Measurements from ENCODE around the gene DIPK2B.

Gene DIPK2B, protein sequence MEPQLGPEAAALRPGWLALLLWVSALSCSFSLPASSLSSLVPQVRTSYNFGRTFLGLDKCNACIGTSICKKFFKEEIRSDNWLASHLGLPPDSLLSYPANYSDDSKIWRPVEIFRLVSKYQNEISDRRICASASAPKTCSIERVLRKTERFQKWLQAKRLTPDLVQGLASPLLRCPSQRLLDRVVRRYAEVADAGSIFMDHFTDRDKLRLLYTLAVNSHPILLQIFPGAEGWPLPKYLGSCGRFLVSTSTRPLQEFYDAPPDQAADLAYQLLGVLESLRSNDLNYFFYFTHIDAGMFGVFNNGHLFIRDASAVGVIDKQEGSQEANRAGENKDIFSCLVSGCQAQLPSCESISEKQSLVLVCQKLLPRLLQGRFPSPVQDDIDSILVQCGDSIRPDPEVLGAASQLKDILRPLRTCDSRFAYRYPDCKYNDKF

DNA sequence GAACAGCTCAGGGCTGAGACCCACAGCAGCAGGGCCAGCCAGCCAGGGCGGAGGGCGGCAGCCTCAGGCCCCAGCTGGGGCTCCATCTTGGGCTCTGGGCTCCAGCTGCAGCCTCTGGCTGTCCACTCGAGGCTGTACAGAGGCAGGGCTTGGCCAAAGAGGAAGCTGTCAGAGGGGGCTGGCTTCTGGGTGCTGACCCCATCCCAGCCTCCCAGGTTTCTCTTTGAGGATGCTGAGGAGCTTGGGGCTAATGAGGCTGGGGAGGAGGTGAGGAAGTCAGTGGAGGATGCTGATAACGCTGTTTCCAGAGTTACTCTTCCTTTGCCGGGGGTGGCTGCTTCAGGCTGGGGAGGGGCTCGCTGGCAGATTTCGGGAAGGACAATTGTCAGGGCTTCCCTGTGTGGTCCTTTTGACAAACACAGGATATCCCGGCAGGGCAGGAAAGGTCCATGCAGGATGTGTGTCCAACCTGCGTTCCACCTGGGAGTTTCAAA, at the start of gene DIPK2B:
Gene DIPK2B, minus strand, starts transcription at position 136 of the 494 bp plus-strand sequence. Its CDS starts 50 bp downstream, at position 86.
- no peak for DNase-seq (ENCODE audit: low read depth)

DNA sequence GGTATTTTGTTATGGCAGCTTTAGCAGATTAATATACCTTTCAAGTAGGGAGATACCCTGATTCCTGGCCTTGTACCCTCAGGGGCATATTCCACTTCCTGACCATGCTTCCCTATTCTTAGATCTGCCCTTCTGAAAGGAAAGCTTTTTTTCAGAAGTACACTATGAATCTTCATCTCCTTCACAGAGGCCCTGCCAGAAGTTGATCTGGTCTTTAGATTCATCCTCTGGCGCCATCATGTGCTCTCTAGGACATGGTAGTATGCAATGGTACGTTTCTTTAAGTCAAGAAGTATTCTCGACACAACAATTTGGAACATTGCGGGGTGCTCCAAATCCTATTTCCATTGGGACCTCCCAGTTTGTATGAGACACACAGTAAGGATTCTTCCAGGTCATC, 39.6 kb upstream of the DIPK2B start:
- DNase-seq (ENCODE audit: low read depth) = no peak

DNA sequence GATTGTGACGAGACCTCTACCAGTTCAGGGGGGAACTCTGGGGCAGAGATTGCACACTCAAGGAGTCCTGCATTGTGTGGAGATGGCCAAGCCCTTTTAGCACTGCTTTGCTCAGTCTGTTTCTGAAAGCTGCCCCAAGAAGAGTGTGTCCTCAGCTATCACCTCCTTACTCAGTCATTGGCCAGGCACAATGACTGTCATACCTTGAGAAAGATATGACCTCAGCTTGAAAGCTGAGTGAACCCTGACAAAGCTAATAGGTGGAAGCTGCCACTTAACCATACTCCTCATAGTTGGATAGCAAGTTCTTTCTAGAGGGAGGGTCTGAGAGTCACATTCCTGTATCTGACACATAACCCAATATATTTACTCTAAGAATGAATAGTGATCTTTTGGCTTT, 37.8 kb upstream of the DIPK2B start:
- no peak for DNase-seq (ENCODE audit: low read depth)

DNA sequence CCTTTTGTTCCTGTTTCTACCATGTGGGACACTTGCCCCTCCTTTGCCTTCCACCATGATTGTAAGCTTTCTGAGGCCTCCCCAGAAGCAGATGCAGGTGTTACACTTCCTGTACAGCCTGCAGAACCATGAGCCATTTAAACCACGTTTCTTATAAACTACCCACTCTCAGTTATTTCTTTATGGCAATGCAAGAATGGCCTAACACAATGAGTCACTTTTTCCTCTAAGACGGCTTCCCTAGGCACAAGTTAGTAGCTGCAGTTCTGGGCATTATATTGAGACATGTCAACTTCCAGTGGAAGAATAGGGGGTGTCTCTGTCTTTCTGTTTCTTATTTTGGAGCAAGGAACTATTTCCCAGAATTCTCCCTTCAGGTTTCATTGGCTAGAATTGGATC, 32.9 kb upstream of the DIPK2B start:
- DNase-seq (ENCODE audit: low read depth) = no peak

DNA sequence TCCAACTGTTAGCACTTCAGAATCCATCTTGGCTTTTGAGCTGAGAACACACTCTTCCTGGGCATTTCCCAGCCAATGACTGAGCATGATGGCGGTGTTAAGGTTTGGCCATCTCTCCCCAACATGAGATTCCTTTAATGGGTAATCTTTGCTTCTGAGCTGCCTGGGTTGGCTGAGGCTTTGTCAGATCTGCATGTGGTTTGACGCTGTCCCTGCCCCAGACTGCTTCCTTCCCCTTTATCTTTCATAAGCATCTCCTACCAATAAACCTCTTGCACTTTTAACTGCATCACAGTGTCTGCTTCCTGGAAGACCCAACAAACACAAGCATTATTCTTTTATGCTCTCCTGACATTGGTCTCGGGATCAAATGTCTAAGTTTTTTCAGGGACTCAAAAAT, 31.5 kb upstream of the DIPK2B start:
- DNase-seq (ENCODE audit: low read depth) = no peak

DNA sequence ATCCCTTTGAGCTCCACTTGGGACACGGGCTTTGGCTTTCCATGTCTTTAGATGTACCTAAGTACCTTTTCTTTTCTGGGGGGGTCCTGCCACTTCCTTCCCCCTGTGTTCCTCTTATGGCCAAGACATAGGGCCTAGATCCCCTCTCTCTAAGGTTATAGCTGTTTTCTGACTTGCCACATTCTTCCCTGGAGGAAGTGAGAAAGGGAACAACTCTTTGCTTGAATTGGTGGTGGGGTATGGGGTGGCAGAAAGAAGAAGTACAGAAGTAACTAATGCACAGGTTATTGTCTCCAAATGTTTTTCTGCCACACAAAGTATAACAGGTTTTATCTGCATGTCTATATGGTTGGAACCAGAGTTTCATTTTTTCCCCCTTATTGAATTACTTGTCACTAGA, 29.7 kb upstream of the DIPK2B start:
- no peak for DNase-seq (ENCODE audit: low read depth)

DNA sequence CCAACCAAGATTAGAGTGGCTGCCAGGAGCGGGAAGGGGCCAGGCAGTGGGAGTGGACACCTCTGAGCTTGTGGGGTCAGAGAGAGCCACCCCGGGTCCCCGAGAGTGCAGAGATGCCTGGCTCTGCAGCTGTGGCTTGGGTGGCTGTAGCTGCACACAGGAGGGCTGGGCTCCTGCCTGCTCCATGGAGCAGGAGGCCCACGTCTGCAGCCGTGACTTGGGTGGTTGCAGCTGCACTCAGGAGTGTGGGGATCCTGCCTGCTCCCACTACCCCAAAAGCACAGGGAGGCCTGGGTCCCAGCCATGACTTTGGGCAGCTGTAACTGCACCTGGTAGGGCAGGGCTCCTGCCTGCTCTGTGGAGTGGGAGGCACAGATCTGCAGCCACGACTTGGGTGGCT, 28.7 kb upstream of the DIPK2B start:
- no peak for DNase-seq (ENCODE audit: low read depth)

DNA sequence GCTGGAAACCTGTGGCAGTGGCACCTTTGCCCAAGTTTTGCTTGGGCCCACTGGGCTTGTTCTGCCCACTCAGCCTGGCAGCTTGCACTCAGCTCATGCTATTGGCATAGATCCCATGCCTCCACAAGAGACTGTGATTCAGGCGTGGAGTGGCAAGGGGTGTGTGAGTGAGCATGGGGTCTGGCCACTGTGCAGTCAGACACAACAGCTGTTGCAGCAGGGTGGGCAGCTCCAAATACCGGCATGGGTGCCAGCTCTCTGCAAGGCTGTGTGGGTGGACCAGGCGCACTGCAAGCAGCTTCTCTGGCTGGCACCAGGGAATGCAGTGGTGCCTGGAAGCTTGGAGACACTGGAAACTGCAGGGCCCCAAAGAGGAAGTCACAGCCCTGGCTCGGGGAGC, 27.4 kb upstream of the DIPK2B start:
- DNase-seq (ENCODE audit: low read depth) = no peak

DNA sequence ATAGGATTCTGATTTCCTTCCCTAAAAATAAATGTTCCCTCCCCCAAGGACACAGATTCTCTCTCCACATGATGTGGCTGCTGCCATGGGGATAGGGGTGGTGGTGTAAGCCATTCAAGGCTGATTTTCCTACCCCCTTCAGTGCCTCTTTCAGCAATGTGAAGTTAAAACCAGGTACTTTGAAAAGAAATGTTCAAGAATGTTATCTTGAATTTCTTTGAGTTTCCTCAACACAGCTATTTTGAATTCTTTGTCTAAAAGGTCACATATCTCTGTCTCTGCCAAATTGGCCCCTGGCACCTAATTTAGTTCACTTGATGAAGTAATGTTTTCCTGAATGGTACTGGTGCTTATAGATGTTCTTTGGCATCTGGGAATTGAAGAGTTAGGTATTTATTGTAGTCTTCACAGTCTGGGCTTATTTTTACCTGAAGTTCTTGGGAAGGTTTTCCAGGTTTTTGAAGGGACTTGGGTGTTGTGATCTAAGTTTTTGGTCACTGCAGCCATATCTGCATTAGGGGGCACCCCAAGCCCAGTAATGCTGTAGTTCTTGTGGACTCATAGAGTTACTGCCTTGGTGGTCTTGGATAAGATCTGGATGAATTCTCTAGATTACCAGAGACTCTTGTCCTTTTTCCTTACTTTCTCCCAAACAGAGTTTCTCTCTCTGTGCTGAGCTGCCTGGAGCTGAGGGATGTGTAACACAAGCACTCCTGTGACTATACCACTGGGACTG, 7.6 kb upstream of the DIPK2B start:
- peak; percentile 14 for DNase-seq (ENCODE audit: low read depth)

DNA sequence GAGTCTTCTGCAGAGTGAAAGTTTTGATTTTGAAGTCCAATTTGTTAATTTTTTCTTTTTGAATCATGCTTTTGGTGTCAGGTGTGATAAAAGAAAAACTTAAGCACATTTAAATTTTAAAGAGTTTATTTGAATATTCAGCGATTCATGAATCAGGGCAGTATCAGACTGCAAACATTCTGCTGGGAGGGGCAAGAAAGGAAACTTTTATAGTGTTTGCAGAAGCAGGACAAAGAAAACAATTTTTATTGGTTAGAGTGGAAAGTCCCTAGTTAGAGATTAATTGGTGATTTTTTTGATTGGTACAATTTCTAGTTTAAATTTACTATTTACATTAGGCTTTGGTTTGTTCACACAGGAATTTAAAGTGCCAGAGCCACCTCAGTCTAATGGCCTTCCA, 1.5 kb upstream of the DIPK2B start:
- no peak for DNase-seq (ENCODE audit: low read depth)

DNA sequence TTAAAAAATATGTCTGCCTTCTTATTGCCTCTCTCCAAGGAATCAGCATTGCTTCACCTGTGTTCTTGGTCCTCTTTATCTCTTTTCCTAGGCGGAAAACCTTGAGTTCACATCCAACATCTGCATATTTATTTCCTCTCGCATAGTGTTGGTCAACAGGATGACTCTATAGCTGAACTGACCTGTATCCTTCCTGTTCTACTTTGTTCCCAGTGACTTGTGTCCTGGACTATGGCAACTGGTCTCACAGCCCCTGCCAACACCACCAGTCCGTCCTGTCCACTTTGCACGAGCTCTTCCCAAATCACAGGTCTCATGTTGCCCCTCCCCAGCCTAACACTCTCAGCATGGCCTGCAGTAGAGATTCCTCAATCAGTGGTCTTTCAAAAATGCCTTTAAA, 2.0 kb downstream of the DIPK2B start:
- DNase-seq (ENCODE audit: low read depth) = no peak

DNA sequence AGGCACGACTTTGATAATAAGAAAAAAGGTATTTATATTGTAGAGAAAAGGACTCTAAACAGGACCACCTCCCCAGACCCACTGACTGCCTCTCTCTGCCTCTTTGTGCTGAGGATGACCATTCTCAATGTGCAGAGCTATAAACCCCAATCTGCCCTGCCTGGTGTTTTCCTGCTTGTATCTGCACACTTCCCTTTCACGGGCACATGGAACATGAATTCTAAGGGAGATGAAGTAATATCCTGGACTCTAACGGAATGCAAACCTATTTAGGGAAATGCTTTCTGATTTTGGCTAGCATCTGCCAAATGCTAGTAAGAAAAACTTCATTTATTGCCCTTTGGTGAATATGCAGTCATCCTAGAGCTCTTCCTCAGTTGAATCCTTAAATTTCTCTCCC, 2.4 kb downstream of the DIPK2B start:
- no peak for DNase-seq (ENCODE audit: low read depth)

DNA sequence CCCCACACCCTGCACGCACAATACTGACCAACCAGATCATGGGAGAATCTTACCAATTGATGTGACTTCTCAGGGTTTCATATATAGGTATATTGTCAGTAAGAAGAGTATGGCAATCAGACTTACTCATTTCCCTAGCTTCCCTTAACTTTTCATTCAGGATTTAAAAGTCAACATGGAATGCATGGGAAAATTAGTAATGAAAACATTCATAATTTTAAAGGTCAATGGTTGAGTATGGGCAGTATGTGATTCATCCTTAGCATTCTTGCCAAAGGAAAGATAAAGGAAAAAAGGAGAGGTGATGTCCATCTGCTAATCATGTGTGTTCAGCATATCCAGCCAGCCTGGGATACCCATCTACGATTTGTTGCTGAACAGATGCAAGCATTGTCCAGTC, 4.0 kb downstream of the DIPK2B start:
- peak; percentile 63 for DNase-seq (ENCODE audit: low read depth)

DNA sequence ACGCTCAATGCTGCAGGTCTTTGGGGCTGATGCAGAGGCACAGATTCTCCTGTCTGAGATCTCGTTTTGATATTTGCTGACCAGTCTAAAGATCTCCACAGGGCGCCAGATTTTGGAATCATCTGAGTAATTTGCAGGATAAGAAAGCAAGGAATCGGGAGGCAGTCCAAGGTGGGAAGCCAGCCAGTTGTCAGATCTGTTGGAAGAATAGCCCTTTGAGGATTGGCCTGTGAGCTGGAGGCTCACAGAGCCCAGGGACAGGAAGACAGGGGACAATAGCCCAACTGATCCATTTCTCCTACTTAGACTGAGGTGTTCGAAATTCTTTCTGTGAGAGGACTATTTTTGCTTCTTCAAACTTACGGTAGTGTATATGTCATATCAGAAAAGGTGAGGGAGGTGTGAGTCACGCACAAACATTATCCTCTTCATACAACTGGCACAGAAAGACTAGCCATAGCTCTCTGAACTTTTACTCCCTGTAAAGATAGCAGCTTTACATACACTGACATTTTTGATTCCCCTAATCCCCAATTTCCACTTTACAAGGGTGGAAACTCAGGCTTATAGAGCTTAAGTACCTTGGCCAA, 8.8 kb downstream of the DIPK2B start:
- DNase-seq (ENCODE audit: low read depth) = no peak

DNA sequence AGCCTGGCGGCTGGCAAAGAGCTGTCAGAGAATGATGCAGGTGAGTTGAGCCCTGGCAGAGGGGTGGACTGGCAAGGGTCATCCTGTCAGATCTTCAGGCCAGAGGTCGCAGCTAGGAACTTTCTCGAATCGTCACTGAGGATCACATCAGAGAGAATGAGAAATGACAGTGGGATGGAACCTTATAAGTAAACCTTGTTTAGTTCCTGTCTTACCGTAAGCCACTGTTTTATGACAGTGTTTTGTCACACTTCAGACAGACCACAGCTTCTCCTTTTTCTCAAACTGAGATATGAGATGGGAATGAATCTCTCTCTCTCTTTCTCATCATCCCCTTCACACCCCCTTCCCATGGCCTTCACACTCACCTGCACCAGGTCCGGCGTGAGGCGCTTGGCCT, 9.3 kb downstream of the DIPK2B start:
- DNase-seq (ENCODE audit: low read depth) = no peak

DNA sequence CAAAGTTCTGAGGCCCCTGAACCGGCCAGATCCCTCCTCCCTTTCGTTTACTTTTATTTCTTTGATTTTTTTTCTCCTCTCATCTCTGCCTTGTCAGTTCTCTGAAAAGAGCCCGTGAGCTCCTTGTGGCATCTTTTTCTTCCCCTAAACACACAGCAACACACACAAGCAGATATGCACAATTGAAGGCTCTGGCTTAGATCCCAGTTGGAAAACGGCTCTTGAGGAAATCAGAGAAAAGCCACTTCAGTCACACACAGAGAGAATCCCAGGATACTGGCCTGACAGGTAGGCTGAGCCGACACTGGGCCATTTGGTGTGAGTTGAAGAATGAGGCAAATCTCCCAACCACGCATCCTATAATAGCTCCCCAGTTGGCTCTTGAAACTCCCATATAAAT, 12.9 kb downstream of the DIPK2B start:
- no peak for DNase-seq (ENCODE audit: low read depth)

DNA sequence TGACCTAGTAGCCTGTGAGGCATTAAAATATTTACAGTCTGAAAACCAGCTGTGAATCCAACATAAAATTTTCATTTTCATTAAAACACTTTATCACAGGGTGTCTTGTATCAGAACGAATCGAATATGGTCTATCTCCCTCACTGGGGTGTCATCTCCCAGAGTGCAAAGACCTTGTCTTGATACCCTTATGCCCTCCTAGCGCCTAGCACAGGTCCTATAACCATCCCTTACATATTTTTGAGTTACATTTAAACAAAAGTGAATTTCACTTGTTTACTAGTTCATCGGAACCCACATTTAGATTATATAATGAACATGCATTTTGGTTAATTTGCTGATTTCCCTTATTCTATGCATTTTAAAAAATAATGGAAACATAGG, 14.0 kb downstream of the DIPK2B start:
- DNase-seq (ENCODE audit: low read depth) = no peak

DNA sequence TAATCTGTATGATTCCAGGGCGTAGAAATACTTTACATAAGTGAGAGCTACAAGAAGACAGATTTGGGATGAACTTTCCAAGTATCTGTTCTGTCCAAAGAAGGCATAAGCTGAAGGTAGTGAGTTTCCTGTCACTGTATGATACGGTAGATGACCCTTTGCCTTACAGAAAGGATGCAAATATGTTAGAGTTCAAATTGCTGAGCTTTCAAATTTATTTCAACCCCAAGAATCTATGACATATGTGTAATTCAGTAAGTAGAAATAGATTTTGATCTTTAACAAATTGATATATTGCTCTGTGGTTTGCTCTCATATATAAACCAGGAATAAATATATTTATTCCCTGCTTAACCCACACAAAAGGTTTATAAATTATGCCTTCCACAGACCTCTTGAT, 16.5 kb downstream of the DIPK2B start:
- DNase-seq (ENCODE audit: low read depth) = no peak

DNA sequence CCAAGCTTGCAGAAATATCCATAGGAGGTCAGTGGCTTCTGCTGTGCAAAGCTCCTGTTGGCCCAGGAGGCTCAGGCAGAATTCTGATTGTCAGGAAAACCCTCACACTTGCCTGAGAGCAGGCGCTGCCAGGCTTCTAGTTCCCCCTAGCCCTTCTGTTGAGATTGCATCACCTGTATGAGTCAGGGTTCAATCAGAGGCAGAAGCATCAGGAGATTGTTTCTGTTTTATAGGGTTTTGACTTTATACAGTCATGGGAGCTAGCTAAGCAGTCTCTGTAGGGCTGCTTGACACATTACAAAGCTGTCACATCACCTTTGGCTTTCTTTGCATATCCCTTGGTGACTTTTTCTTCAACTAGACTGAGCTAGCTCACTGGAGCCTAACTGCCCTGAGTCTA, 27.8 kb downstream of the DIPK2B start:
- peak; percentile 72 for DNase-seq (ENCODE audit: low read depth)

DNA sequence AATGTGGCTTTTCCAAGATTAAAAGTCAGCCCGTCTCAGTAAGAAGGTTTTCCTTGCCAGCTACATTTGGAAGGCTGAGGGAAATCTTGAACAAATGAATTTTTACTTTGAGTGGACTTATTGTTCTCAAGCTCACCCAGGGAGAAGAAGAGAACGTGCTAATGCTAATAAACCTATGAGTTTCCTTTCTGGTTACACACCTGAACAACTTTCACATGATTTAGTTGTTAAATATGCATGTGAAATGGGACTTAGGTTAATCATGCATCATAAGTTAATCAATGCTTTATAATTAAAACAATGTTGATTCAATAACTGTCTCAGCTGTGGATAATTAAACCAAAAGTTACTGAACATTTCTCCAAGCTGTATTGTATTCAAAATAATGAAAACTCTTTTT, 33.9 kb downstream of the DIPK2B start:
- DNase-seq (ENCODE audit: low read depth) = no peak

DNA sequence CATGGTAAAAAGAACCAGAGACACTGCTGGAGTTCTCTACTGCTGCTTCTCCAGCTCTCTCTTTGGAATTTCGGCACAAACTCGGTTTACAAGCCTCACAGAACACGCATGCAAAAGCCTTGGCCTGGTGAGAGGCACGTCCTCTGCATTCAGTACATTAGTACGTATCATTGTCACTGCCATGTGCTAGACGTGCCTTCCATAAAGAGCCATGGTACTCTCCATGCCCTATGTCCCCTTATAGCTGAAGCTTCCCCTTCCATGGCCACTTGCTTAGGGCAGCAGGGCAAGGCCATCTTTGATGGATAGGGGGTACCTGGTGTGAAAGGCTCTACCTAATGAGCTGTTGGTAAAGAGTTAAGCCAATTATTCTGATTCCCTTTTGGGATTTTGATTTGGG, 35.0 kb downstream of the DIPK2B start:
- DNase-seq (ENCODE audit: low read depth) = no peak

DNA sequence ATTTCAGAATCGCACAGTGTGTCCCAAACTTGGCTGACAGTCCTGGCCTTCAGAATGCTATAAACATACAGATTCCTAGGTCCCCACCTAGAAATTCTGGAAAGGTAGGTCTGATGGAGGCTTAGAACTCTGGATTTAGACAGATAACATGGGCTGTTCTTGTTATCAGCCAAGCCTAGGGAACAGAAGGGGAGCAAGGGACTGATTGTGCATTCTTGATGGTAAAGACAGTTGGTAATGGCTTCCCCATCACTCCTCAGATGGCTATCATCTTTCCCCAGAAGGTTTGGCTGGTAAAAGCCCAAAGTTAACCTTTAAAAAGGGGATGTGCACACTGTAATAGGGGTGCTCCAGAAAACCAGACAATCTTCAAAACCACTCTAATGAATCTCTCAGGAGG, 35.7 kb downstream of the DIPK2B start:
- DNase-seq (ENCODE audit: low read depth) = no peak

DNA sequence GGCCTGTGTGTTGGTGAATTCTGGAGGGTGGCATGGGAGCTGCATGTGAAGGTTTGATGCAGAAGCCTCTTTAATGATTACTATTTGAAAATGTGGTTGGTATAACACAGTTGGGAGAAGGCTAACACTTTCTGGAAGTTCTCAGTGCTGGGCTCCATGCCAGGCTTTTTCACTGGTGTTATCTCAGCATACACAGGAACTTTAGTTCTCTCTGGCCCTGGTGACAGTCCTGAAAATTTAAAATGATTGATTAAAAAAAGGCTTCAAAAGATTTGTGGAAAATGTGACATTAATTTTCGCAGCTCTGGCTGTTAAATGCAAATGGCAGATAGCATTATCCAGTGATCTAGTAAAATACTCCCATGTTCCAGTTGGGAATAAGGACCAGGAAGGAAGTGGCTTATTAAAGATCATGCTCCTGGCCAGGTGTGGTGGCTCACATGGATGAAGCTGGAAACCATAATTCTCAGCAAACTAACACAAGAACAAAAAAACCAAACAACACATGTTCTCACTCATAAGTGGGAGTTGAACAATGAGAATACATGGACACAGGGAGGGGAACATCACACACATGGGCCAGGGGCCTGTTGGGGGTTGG, 36.6 kb downstream of the DIPK2B start:
- DNase-seq (ENCODE audit: low read depth) = no peak
